Heart left ventricle (tissue), 16 donors: Measurements from ENCODE around the gene SPIC. TPM values are rescaled to one million over a fixed set of nuclear protein-coding genes. Genes with fewer than 3 reads are reported as not detected.
A peak's percentile ranks its signal among the peaks of the same experiment; 100 is the strongest.

Experiments
- ATAC-seq, 4 donors: fragments of 200-7000 bp; cut with Tn5 transposase; one replicate each; pipeline ENCODE4 v1.9.1; 2020 to 2022; ENCODE audit warnings: moderate library complexity in 4 of 4, mild to moderate bottlenecking in 3 of 4, moderate number of reproducible peaks in 1 of 4
- DNase-seq, 5 donors: peaks; one replicate each; pipeline ENCODE4 v3.0.0-alpha.2; 2020
- H3K27ac ChIP-seq, 12 donors: fragments of 200-600 bp; sonication (generic) in 4 of 12; one replicate each; pipeline versions ENCODE4 v1.5.0 to v1.8.0; 2016 to 2022; ENCODE audit warnings: mild to moderate bottlenecking in 2 of 12
- H3K27me3 ChIP-seq, 9 donors: fragments of 200-600 bp; sonication (generic) in 2 of 9; one replicate each; pipeline versions ENCODE4 v1.5.1 to v1.8.0; 2016 to 2022; ENCODE audit warnings: mild to moderate bottlenecking in 3 of 9
- H3K36me3 ChIP-seq, 9 donors: fragments of 200-600 bp; sonication (generic) in 2 of 9; one replicate each; pipeline versions ENCODE4 v1.5.0 to v1.8.0; 2018 to 2022; ENCODE audit warnings: mild to moderate bottlenecking in 2 of 9
- H3K4me1 ChIP-seq, 12 donors: fragments of 200-600 bp; sonication (generic) in 4 of 12; one replicate each; pipeline versions ENCODE4 v1.5.0 to v1.8.0; 2016 to 2022; ENCODE audit warnings: mild to moderate bottlenecking in 3 of 12
- H3K4me3 ChIP-seq, 12 donors: fragments of 200-600 bp; sonication (generic) in 4 of 12; one replicate each; pipeline versions ENCODE4 v1.5.0 to v1.8.0; 2017 to 2022; ENCODE audit warnings: mild to moderate bottlenecking in 9 of 12, moderate library complexity in 4 of 12
- H3K9me3 ChIP-seq, 12 donors: fragments of 200-600 bp; sonication (generic) in 4 of 12; one replicate each; pipeline versions ENCODE4 v1.5.0 to v1.8.0; 2016 to 2022; ENCODE audit warnings: mild to moderate bottlenecking in 1 of 12
- CTCF ChIP-seq, 12 donors: fragments of 200-600 bp; sonication (generic) in 4 of 12; IDR thresholded peaks; one replicate each; pipeline versions ENCODE4 v1.5.0 to v1.8.0; 2018 to 2022; ENCODE audit warnings: antibody characterized with exemption in 12 of 12, mild to moderate bottlenecking in 5 of 12
- POLR2A ChIP-seq, 2 donors: fragments of 450-650 bp; IDR thresholded peaks; one replicate each; pipeline ENCODE4 v1.6.1; 2017; ENCODE audit warnings: antibody characterized with exemption in 2 of 2, mild to moderate bottlenecking in 2 of 2, moderate library complexity in 2 of 2
- WGBS, 4 donors: extraction: QIAGEN DNeasy Blood & Tissue Kit in 2 of 4; methylation state at CpG; one replicate each; pipeline versions ENCODE4 v1.1.5 to v1.1.7; 2013 to 2018; 5-methylcytosine and 5-hydroxymethylcytosine counted together
- intact Hi-C, 10 donors: fragments of 100-400 bp; cut with DNase I; formaldehyde crosslinking; loops; one replicate each; pipeline versions ENCODE4 v1.11.1 to v1.14.2; 2022
- polyA plus RNA-seq, 2 donors: library from polyadenylated mRNA; stranded (reverse); fragments of 200-250 nt; gene quantifications; one replicate each; pipeline ENCODE4 v1.2.3, GENCODE V29; 2013
- total RNA-seq, 9 donors: library from RNA; depleted of rRNA in 2 of 9; stranded (reverse); fragments of >200 nt in 2 of 9; fragmentation: NEBNext Ultra II Directional in 3 of 9; extraction: Animal tissue kit (Norgen Biotek cat#: 25700) in 3 of 9; gene quantifications; one replicate each; pipeline versions ENCODE4 v1.1.0 to v1.2.4, GENCODE V29; 2016 to 2023
- donor health status: ischemic (EF 13 %, LVEDD 7.1; RV severe dilation, severe dysfunction).
- donor health status: healthy with polysubstance abuse.
- donor health status: DM: no; HTN: yes; CAD: no.
- donor health status: DM: no; HTN: no; CAD: no.
- donor health status: ischemic (EF 25% LVEDD 6.9; RV normal size, moderate dysfunction).
- donor health status: ischemic (EF 25% LVEDD 5.7; RV mildly dilated, moderate dysfunction).
- donor health status: healthy.
- donor health status: DM: yes; HTN: yes; CAD: no.
- donor health status: ischemic (EF 35%, LVEDD 5.7; RV mildly dilated, moderate dysfunction).
- donor health status: nonischemic (EF 11% LVEDD 7.7; RV severe dilation, severe dysfunction).
- donor health status: DM: yes; HTN: yes; CAD: no.
- donor health status: PGD.
- donor health status: ischemic (EF 29% LVEDD 5.4; RV normal size, mild dysfunction).
- donor health status: nonischemic (EF 23%, LVEDD 6.1; RV moderate dilation, normal function).

The SPIC gene
- total and polyA plus RNA-seq, 11 donors = 0.68 to 2.5 TPM; not detected in 9

GRCh38 chr12:101480849-101481248 is 5.7 kb downstream of the SPIC start:
- 38 to 60% (median 59%) methylated on average over 1 of the region's 1 CpG for WGBS, 4 donors
- DNase-seq (no peak), ATAC-seq (no peak)
- no peaks in the 10 kb centered on the region for H3K36me3 ChIP-seq
- no peaks in the 10 kb centered on the region for H3K9me3 ChIP-seq
- intact Hi-C loops = no loop called here
- TF ChIP-seq CTCF (IDR thresholded peaks at IDR 0.05) = no peak
- TF ChIP-seq POLR2A (IDR thresholded peaks at IDR 0.05) = no peak
- H3K4me3 ChIP-seq = no peak overlapping the region
- no peaks in the 10 kb centered on the region for H3K4me1 ChIP-seq
- H3K27ac ChIP-seq = no peak overlapping the region
- no peaks in the 10 kb centered on the region for H3K27me3 ChIP-seq

- intact Hi-C loops = no loop called here
- DNase-seq (no peak), ATAC-seq (no peak)
- H3K27me3 ChIP-seq = no peaks in the 10 kb centered on the region
- H3K4me3 ChIP-seq = no peak overlapping the region
- H3K9me3 ChIP-seq = no peaks in the 10 kb centered on the region
- H3K27ac ChIP-seq = no peak overlapping the region
- TF ChIP-seq CTCF (IDR thresholded peaks at IDR 0.05) (no peak), POLR2A (IDR thresholded peaks at IDR 0.05) (no peak)
- H3K4me1 ChIP-seq = peaks cover 0 to 2% (median 0%) of the 10 kb centered on the region in 12 donors
- H3K36me3 ChIP-seq = no peaks in the 10 kb centered on the region
Observed at GRCh38 chr12:101485021-101485420, 9.9 kb downstream of the SPIC start.

DNA sequence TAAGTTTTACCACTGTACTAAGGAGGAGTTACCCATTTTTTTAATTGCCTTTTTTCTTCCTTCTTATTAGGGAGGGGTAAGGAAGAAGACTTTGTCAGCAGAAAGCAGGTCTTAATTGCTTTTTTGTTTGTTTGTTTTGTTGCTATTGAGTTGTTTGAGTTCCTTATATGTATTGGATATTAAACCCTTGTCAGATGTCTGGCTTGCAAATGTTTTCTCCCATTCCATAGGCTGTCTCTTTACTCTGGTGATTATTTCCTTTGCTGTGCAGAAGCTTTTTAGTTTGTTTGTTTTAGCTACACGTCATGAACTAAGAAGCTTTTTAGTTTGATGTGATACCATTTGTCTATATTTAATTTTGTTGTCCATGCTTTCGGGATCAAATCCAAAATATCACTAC is 13.3 kb downstream of the SPIC start:
- H3K27ac ChIP-seq = no peak overlapping the region
- no peaks in the 10 kb centered on the region for H3K27me3 ChIP-seq
- no peak overlapping the region for H3K4me3 ChIP-seq
- DNase-seq (no peak), ATAC-seq (no peak)
- intact Hi-C loops = no loop called here
- H3K4me1 ChIP-seq = peaks cover 0 to 14% (median 0%) of the 10 kb centered on the region in 12 donors
- H3K36me3 ChIP-seq = no peaks in the 10 kb centered on the region
- 51 to 61% (median 56%) methylated on average over 2 of the region's 2 CpGs for WGBS, 4 donors
- TF ChIP-seq CTCF (IDR thresholded peaks at IDR 0.05) (no peak), POLR2A (IDR thresholded peaks at IDR 0.05) (no peak)
- no peaks in the 10 kb centered on the region for H3K9me3 ChIP-seq

- DNase-seq (no peak), ATAC-seq (peak; percentile 47 to 85 (median 80))
- H3K4me3 ChIP-seq = no peak overlapping the region
- intact Hi-C loops = loop anchor here in 2 of 10 donors (5.0 to 10.0 kb wide), 4 partner anchors 204 to 344 kb away; partner anchors contain the start of genes CHPT1 (in 1 of the 2) and GNPTAB (in 1 of the 2)
- no peaks in the 10 kb centered on the region for H3K36me3 ChIP-seq
- H3K4me1 ChIP-seq = peaks cover 0 to 14% (median 0%) of the 10 kb centered on the region in 12 donors
- WGBS, 4 donors = 2 to 7% (median 6%) methylated on average over 3 of the region's 3 CpGs
- H3K27me3 ChIP-seq = no peaks in the 10 kb centered on the region
- peak overlapping the region in 1 of 12 donors; percentile 13 for H3K27ac ChIP-seq
- TF ChIP-seq POLR2A (IDR thresholded peaks at IDR 0.05) (no peak), CTCF (IDR thresholded peaks at IDR 0.05) (peak; percentile 11 to 55 (median 41))
- no peaks in the 10 kb centered on the region for H3K9me3 ChIP-seq
Observed at GRCh38 chr12:101490286-101490920, 15.3 kb downstream of the SPIC start.
